Measurements from ENCODE around the gene FAM171A2. TPM values are rescaled to one million over a fixed set of nuclear protein-coding genes. Genes with fewer than 3 reads are reported as not detected.
A peak's percentile ranks its signal among the peaks of the same experiment; 100 is the strongest.

Gene FAM171A2
- total RNA-seq, 1 experiment from 2014 or later, result 9.6 TPM

GRCh38 chr17:44361292-44362260, 2.1 kb downstream of the FAM171A2 start:
- DNase-seq (ENCODE audit: low read depth), result no peak

- peak; percentile 49 for DNase-seq (ENCODE audit: low read depth)
Measured at GRCh38 chr17:44360826-44361225, 2.8 kb downstream of the FAM171A2 start.

GRCh38 chr17:44360144-44360533, 3.5 kb downstream of the FAM171A2 start:
- DNase-seq (ENCODE audit: low read depth), result no peak

GRCh38 chr17:44359458-44360143, 4.1 kb downstream of the FAM171A2 start:
- no peak for DNase-seq (ENCODE audit: low read depth)

GRCh38 chr17:44359006-44359405, 4.6 kb downstream of the FAM171A2 start:
- DNase-seq (ENCODE audit: low read depth), result no peak

- DNase-seq (ENCODE audit: low read depth), result no peak
Measured at GRCh38 chr17:44358066-44358465, 5.6 kb downstream of the FAM171A2 start.

- DNase-seq (ENCODE audit: low read depth), result no peak
Measured at GRCh38 chr17:44356241-44356640, 7.4 kb downstream of the FAM171A2 start.

- DNase-seq (ENCODE audit: low read depth), result no peak
Measured at GRCh38 chr17:44355642-44356099, 8.0 kb downstream of the FAM171A2 start.

- no peak for DNase-seq (ENCODE audit: low read depth)
Measured at GRCh38 chr17:44354582-44355561, 8.8 kb downstream of the FAM171A2 start.

- DNase-seq (ENCODE audit: low read depth), result no peak
Measured at GRCh38 chr17:44353672-44354331, 9.9 kb downstream of the FAM171A2 start.

- no peak for DNase-seq (ENCODE audit: low read depth)
Measured at GRCh38 chr17:44352828-44353671, 10.6 kb downstream of the FAM171A2 start.

GRCh38 chr17:44351961-44352827, 11.5 kb downstream of the FAM171A2 start:
- no peak for DNase-seq (ENCODE audit: low read depth)

GRCh38 chr17:44351464-44351863, 12.2 kb downstream of the FAM171A2 start:
- DNase-seq (ENCODE audit: low read depth), result no peak

GRCh38 chr17:44350733-44351226, 12.9 kb downstream of the FAM171A2 start:
- DNase-seq (ENCODE audit: low read depth), result peak; percentile 26

- DNase-seq (ENCODE audit: low read depth), result no peak
Measured at GRCh38 chr17:44349553-44350070, 14.0 kb downstream of the FAM171A2 start.

GRCh38 chr17:44348988-44349364, 14.7 kb downstream of the FAM171A2 start:
- DNase-seq (ENCODE audit: low read depth), result no peak

GRCh38 chr17:44348234-44348987, 15.2 kb downstream of the FAM171A2 start:
- peak; percentile 66 for DNase-seq (ENCODE audit: low read depth)

Data from LHCN-M2 (cell line).